HepG2 (cell line): ENCODE data around the gene GP9. TPM values are rescaled to one million over a fixed set of nuclear protein-coding genes. Genes with fewer than 3 reads are reported as not detected.

ENCODE experiments used
- CBFB ChIP-seq: sonication (generic); formaldehyde crosslinking; IDR thresholded peaks from 2 replicates; pipeline ENCODE4 v1.4.0; 2020; ENCODE audit warnings: missing genetic modification reagents
- DR1 ChIP-seq: sonication (generic); formaldehyde crosslinking; IDR thresholded peaks from 2 replicates; pipeline ENCODE4 v1.8.0; 2021; ENCODE audit warnings: mild to moderate bottlenecking, missing genetic modification reagents, inconsistent platforms
- FOXA1 ChIP-seq, 2 experiments: fragments of 450-650 bp in 1 of 2; sonication (generic) in 1 of 2; formaldehyde crosslinking in 1 of 2; IDR thresholded peaks; 2 replicates each; pipeline versions ENCODE4 v1.4.0 to v1.6.1; 2016 to 2020; ENCODE audit warnings: missing genetic modification reagents in 1 of 2
- FOXA3 ChIP-seq: IDR thresholded peaks from 2 replicates; pipeline ENCODE4 v1.6.1; 2016; ENCODE audit warnings: missing genetic modification reagents, missing compliant biosample characterization
- FOXC1 ChIP-seq: sonication (generic); formaldehyde crosslinking; IDR thresholded peaks from 2 replicates; pipeline ENCODE4 v1.8.0; 2022; ENCODE audit warnings: mild to moderate bottlenecking, missing genetic modification reagents, borderline replicate concordance
- HMGXB3 ChIP-seq: sonication (generic); formaldehyde crosslinking; IDR thresholded peaks from 2 replicates; pipeline ENCODE4 v1.4.0; 2020; ENCODE audit warnings: missing genetic modification reagents, borderline replicate concordance
- HNF4A ChIP-seq: sonication (generic); formaldehyde crosslinking; IDR thresholded peaks from 2 replicates; pipeline ENCODE4 v1.4.0; 2020; ENCODE audit warnings: missing genetic modification reagents
- JDP2 ChIP-seq: sonication (generic); formaldehyde crosslinking; IDR thresholded peaks from 2 replicates; pipeline ENCODE4 v1.8.1; 2022; ENCODE audit warnings: missing genetic modification reagents, borderline replicate concordance
- JUNB ChIP-seq: sonication (generic); formaldehyde crosslinking; IDR thresholded peaks from 2 replicates; pipeline ENCODE4 v1.8.0; 2022; ENCODE audit warnings: missing genetic modification reagents, mild to moderate bottlenecking, borderline replicate concordance
- MYNN ChIP-seq: sonication (generic); formaldehyde crosslinking; IDR thresholded peaks from 2 replicates; pipeline ENCODE4 v1.4.0; 2020; ENCODE audit warnings: mild to moderate bottlenecking, low read depth, missing genetic modification reagents
- NR2F6 ChIP-seq, 2 experiments: IDR thresholded peaks; 2 replicates each; pipeline ENCODE4 v1.6.1; 2016; ENCODE audit warnings: antibody characterized with exemption in 1 of 2, mild to moderate bottlenecking in 1 of 2
- PAX8 ChIP-seq: sonication (generic); formaldehyde crosslinking; IDR thresholded peaks from 2 replicates; pipeline ENCODE4 v1.8.0; 2022; ENCODE audit warnings: mild to moderate bottlenecking, missing genetic modification reagents, borderline replicate concordance
- PRDM4 ChIP-seq: sonication (generic); formaldehyde crosslinking; IDR thresholded peaks from 2 replicates; pipeline ENCODE4 v1.9.0; 2021; ENCODE audit warnings: missing genetic modification reagents, borderline replicate concordance
- ZBTB2 ChIP-seq: sonication (generic); formaldehyde crosslinking; IDR thresholded peaks from 2 replicates; pipeline ENCODE4 v1.8.0; 2022; ENCODE audit warnings: low read depth, missing genetic modification reagents
- ZC3H13 ChIP-seq: sonication (generic); formaldehyde crosslinking; IDR thresholded peaks from 2 replicates; pipeline ENCODE4 v1.8.1; 2023; ENCODE audit warnings: mild to moderate bottlenecking, missing genetic modification reagents, moderate library complexity
- ZNF253 ChIP-seq: sonication (generic); formaldehyde crosslinking; IDR thresholded peaks from 2 replicates; pipeline ENCODE4 v1.8.0; 2022; ENCODE audit warnings: mild to moderate bottlenecking, missing genetic modification reagents, borderline replicate concordance
- ZNF605 ChIP-seq: sonication (generic); formaldehyde crosslinking; IDR thresholded peaks from 2 replicates; pipeline ENCODE4 v1.8.0; 2022; ENCODE audit warnings: mild to moderate bottlenecking, missing genetic modification reagents
- ZNF672 ChIP-seq: sonication (generic); formaldehyde crosslinking; IDR thresholded peaks from 2 replicates; pipeline ENCODE4 v1.8.1; 2022; ENCODE audit warnings: missing genetic modification reagents
- ZNF772 ChIP-seq: sonication (generic); formaldehyde crosslinking; IDR thresholded peaks from 2 replicates; pipeline ENCODE4 v1.5.0; 2020; ENCODE audit warnings: mild to moderate bottlenecking, missing genetic modification reagents
- ZSCAN9 ChIP-seq: IDR thresholded peaks from 2 replicates; pipeline ENCODE4 v1.6.1; 2016; ENCODE audit warnings: borderline replicate concordance
- polyA plus RNA-seq, 8 experiments: library from polyadenylated mRNA; depleted of rRNA in 3 of 8; stranded (reverse) in 7 of 8; unstranded in 1 of 8; fragments of >200 nt; fragmentation: Illumina TruSeq in 4 of 8; extraction: Trizol in 4 of 8; gene quantifications; 2 replicates each; pipeline versions ENCODE4 v1.2.1 to v1.2.3, GENCODE V29; 2011 to 2016; ENCODE audit warnings: low read depth in 4 of 8, missing spikeins in 1 of 8, mixed read lengths in 1 of 8; ENCODE audit not compliant: insufficient read depth in 1 of 8
- total RNA-seq, 5 experiments: library from RNA; depleted of rRNA; stranded (reverse); fragments of >200 nt; fragmentation: Illumina TruSeq; extraction: Trizol; gene quantifications; 2 replicates each; pipeline ENCODE4 v1.2.3, GENCODE V29; 2016; ENCODE audit warnings: low read depth in 1 of 5

Gene GP9
- total and polyA plus RNA-seq, 2 of the 13 experiments (the other 11 are each of a cell fraction or from before 2014, with no cell fraction given): not detected

- no peak for TF ChIP-seq MYNN (CRISPR knock-in tag)
- TF ChIP-seq ZNF605: no peak
- no peak for TF ChIP-seq FOXA1 (IDR thresholded peaks at IDR 0.05)
- 0 out of 2 replicates have a peak, but pooled peaks have one; percentile 17 for TF ChIP-seq FOXA1 (CRISPR knock-in tag; IDR thresholded peaks at IDR 0.05)
- TF ChIP-seq NR2F6 (IDR thresholded peaks at IDR 0.05): 0 out of 2 replicates have a peak, but pooled peaks have one; percentile 17
- TF ChIP-seq NR2F6 (CRISPR knock-in tag; IDR thresholded peaks at IDR 0.05): 0 out of 2 replicates have a peak, but pooled peaks have one; percentile 33
- no peak for TF ChIP-seq PRDM4 (CRISPR knock-in tag)
- no peak for TF ChIP-seq ZNF253 (CRISPR knock-in tag)
- TF ChIP-seq FOXA3: peak; percentile 50; the same call in 1 of the 2 replicates
- TF ChIP-seq FOXC1 (CRISPR knock-in tag): no peak
- TF ChIP-seq ZSCAN9: no peak
- TF ChIP-seq HMGXB3: peak; percentile 67; the same call in 1 of the 2 replicates
- no peak for TF ChIP-seq JDP2 (CRISPR knock-in tag)
- TF ChIP-seq ZNF672: no peak
- no peak for TF ChIP-seq JUNB
- no peak for TF ChIP-seq ZC3H13
- no peak for TF ChIP-seq CBFB (CRISPR knock-in tag)
- TF ChIP-seq DR1 (CRISPR knock-in tag): no peak
- TF ChIP-seq ZNF772: no peak
- TF ChIP-seq HNF4A (CRISPR knock-in tag): peak; percentile 25; the same call in 1 of the 2 replicates
- no peak for TF ChIP-seq ZBTB2 (CRISPR knock-in tag)
- no peak for TF ChIP-seq PAX8 (CRISPR knock-in tag)
These were observed 16.6 kb downstream of the GP9 start (continued) for GRCh38 chr3:129077222-129077621.
